WTC11 (cell line): ENCODE data around the gene PCDHGA4. TPM values are rescaled to one million over a fixed set of nuclear protein-coding genes. Genes with fewer than 3 reads are reported as not detected.

Experiments
- ATAC-seq: fragments of 200-7000 bp; cut with Tn5 transposase; 2 replicates; pipeline ENCODE4 v1.10.0; 2021; ENCODE audit warnings: mild to moderate bottlenecking, moderate library complexity
- CTCF ChIA-PET: fragments of 300-600 bp; sonication (Branson Sonifier 250); formaldehyde crosslinking; loops from one replicate; lab custom pipeline; 2021; ENCODE audit warnings: antibody characterized with exemption; lab: Charles Lee
- POLR2A ChIA-PET: fragments of 350-600 bp; sonication (Branson Sonifier 250); formaldehyde crosslinking; loops from one replicate; lab custom pipeline; 2021; ENCODE audit warnings: antibody characterized with exemption; lab: Charles Lee
- DNase-seq: peaks from one replicate; pipeline ENCODE4 v3.0.0; 2021; ENCODE audit warnings: low spot score
- H3K27ac Mint-ChIP-seq: 2 replicates; pipeline ENCODE4 v1.8.0; 2021; ENCODE audit warnings: mixed read lengths
- H3K27me3 Mint-ChIP-seq: 2 replicates; pipeline ENCODE4 v1.8.0; 2021; ENCODE audit warnings: low read depth, mild to moderate bottlenecking, moderate library complexity, mixed read lengths
- H3K36me3 Mint-ChIP-seq: 2 replicates; pipeline ENCODE4 v1.8.0; 2021; ENCODE audit warnings: mixed read lengths
- H3K4me1 Mint-ChIP-seq: 2 replicates; pipeline ENCODE4 v1.8.0; 2022; ENCODE audit warnings: mixed read lengths
- H3K4me3 Mint-ChIP-seq: 2 replicates; pipeline ENCODE4 v1.8.0; 2021; ENCODE audit warnings: mild to moderate bottlenecking, moderate library complexity, mixed read lengths
- H3K9me3 Mint-ChIP-seq: 2 replicates; pipeline ENCODE4 v1.8.0; 2021; ENCODE audit warnings: mixed read lengths
- AFF4 ChIP-seq: sonication (generic); formaldehyde crosslinking; IDR thresholded peaks from 2 replicates; pipeline ENCODE4 v1.8.1; 2023; ENCODE audit warnings: mild to moderate bottlenecking, missing genetic modification reagents, borderline replicate concordance
- ATF2 ChIP-seq: sonication (generic); formaldehyde crosslinking; IDR thresholded peaks from 2 replicates; pipeline ENCODE4 v1.8.1; 2022; ENCODE audit warnings: low read depth, missing genetic modification reagents, borderline replicate concordance
- CBFB ChIP-seq: sonication (generic); formaldehyde crosslinking; IDR thresholded peaks from 2 replicates; pipeline ENCODE4 v1.8.1; 2022; ENCODE audit warnings: mild to moderate bottlenecking, low read depth, missing genetic modification reagents
- CDX4 ChIP-seq: fragments of 250-450 bp; sonication (Bioruptor Pico); IDR thresholded peaks from 2 replicates; pipeline ENCODE4 v1.9.0; 2021; ENCODE audit warnings: moderate library complexity, mild to moderate bottlenecking, inconsistent platforms, borderline replicate concordance
- E2F1 ChIP-seq: sonication (generic); formaldehyde crosslinking; IDR thresholded peaks from 2 replicates; pipeline ENCODE4 v1.8.0; 2022; ENCODE audit warnings: mild to moderate bottlenecking, missing genetic modification reagents
- ERG ChIP-seq: fragments of 250-450 bp; sonication (Bioruptor Pico); IDR thresholded peaks from 2 replicates; pipeline ENCODE4 v1.8.0; 2021; ENCODE audit warnings: mild to moderate bottlenecking
- FOXJ3 ChIP-seq: sonication (generic); formaldehyde crosslinking; IDR thresholded peaks from 2 replicates; pipeline ENCODE4 v1.9.0; 2021; ENCODE audit warnings: missing genetic modification reagents, mild to moderate bottlenecking, borderline replicate concordance
- NFATC4 ChIP-seq: fragments of 250-450 bp; sonication (Bioruptor Pico); IDR thresholded peaks from 2 replicates; pipeline ENCODE4 v1.9.0; 2021; ENCODE audit warnings: mild to moderate bottlenecking
- NFE2L1 ChIP-seq: sonication (generic); formaldehyde crosslinking; IDR thresholded peaks from 2 replicates; pipeline ENCODE4 v1.8.1; 2023; ENCODE audit warnings: missing genetic modification reagents
- NR3C1 ChIP-seq: sonication (generic); formaldehyde crosslinking; conservative IDR thresholded peaks from 2 replicates; pipeline ENCODE4 v1.8.1; 2023; ENCODE audit warnings: low read depth, mild to moderate bottlenecking, missing genetic modification reagents
- PREB ChIP-seq: sonication (generic); formaldehyde crosslinking; IDR thresholded peaks from 2 replicates; pipeline ENCODE4 v1.8.1; 2022; ENCODE audit warnings: mild to moderate bottlenecking, missing genetic modification reagents, moderate library complexity, borderline replicate concordance
- SMAD3 ChIP-seq: sonication (generic); formaldehyde crosslinking; IDR thresholded peaks from 2 replicates; pipeline ENCODE4 v1.8.0; 2022; ENCODE audit warnings: missing genetic modification reagents, mild to moderate bottlenecking, borderline replicate concordance
- SMAD4 ChIP-seq: sonication (generic); formaldehyde crosslinking; IDR thresholded peaks from 2 replicates; pipeline ENCODE4 v1.8.0; 2022; ENCODE audit warnings: mild to moderate bottlenecking, missing genetic modification reagents
- STAT6 ChIP-seq: sonication (generic); formaldehyde crosslinking; conservative IDR thresholded peaks from 2 replicates; pipeline ENCODE4 v1.8.1; 2023; ENCODE audit warnings: mild to moderate bottlenecking, low read depth, missing genetic modification reagents, moderate library complexity
- TEAD1 ChIP-seq: sonication (generic); formaldehyde crosslinking; IDR thresholded peaks from 2 replicates; pipeline ENCODE4 v1.8.0; 2022; ENCODE audit warnings: mild to moderate bottlenecking, missing genetic modification reagents
- USF1 ChIP-seq: sonication (generic); formaldehyde crosslinking; IDR thresholded peaks from 2 replicates; pipeline ENCODE4 v1.8.0; 2022; ENCODE audit warnings: mild to moderate bottlenecking, missing genetic modification reagents
- USF2 ChIP-seq: sonication (generic); formaldehyde crosslinking; IDR thresholded peaks from 2 replicates; pipeline ENCODE4 v1.8.1; 2023; ENCODE audit warnings: mild to moderate bottlenecking, missing genetic modification reagents, moderate library complexity
- ZNF512 ChIP-seq: sonication (generic); formaldehyde crosslinking; IDR thresholded peaks from 2 replicates; pipeline ENCODE4 v1.8.1; 2022; ENCODE audit warnings: missing genetic modification reagents, borderline replicate concordance
- total RNA-seq: library from RNA; stranded (reverse); gene quantifications from 3 replicates; pipeline ENCODE4 v1.2.3, GENCODE V29; 2021

Gene PCDHGA4
- total RNA-seq, 1 experiment from 2014 or later, result 3.5 TPM

GRCh38 chr5:141306630-141307029 is 48.2 kb upstream of the PCDHGA4 start (continued):
- TF ChIP-seq STAT6 (CRISPR knock-in tag), result no peak
- TF ChIP-seq TEAD1 (CRISPR knock-in tag), result no peak
- TF ChIP-seq ERG (CRISPR knock-in tag), result no peak
- TF ChIP-seq ATF2 (CRISPR knock-in tag), result no peak
- no peak for TF ChIP-seq E2F1
- TF ChIP-seq USF1 (CRISPR knock-in tag), result no peak
- TF ChIP-seq FOXJ3 (CRISPR knock-in tag), result no peak
- TF ChIP-seq NFE2L1 (CRISPR knock-in tag), result no peak
- TF ChIP-seq PREB (CRISPR knock-in tag), result no peak
- TF ChIP-seq NR3C1 (CRISPR knock-in tag), result no peak
- TF ChIP-seq CDX4, result no peak

- peaks cover 12% of the 10 kb centered on the region for H3K9me3 Mint-ChIP-seq
- H3K36me3 Mint-ChIP-seq, result peaks cover 29% of the 10 kb centered on the region
- TF ChIP-seq SMAD3 (no peak), SMAD4 (CRISPR knock-in tag) (no peak), CBFB (CRISPR knock-in tag) (no peak), USF2 (CRISPR knock-in tag) (no peak), ZNF512 (CRISPR knock-in tag) (no peak), AFF4 (CRISPR knock-in tag) (no peak), NFATC4 (CRISPR knock-in tag) (no peak)
- H3K4me1 Mint-ChIP-seq, result peaks cover 8% of the 10 kb centered on the region
- no peak for DNase-seq
- ChIA-PET POLR2A (interaction anchor here (0.6 kb wide), 1 partner anchor 69 kb away, joined by 5 read pairs; no protein-coding TSS in a partner anchor), CTCF (interaction anchor here (0.6 to 1.6 kb wide), 3 partner anchors 68 to 250 kb away, joined by 3 to 4 read pairs (median 4); partner anchors contain the start of genes PCDHB15 and PCDHB9)
- no peak overlapping the region for H3K27ac Mint-ChIP-seq
- peaks cover 4% of the 10 kb centered on the region; the same call in 1 of the 2 replicates for H3K27me3 Mint-ChIP-seq
- H3K4me3 Mint-ChIP-seq, result no peak overlapping the region
- ATAC-seq, result no peak
These were observed 41.1 kb upstream of the PCDHGA4 start for GRCh38 chr5:141313711-141314110.
